Tongue (tissue), 2 donors: ENCODE measurements around the gene PARP16. TPM values are rescaled to one million over a fixed set of nuclear protein-coding genes. Genes with fewer than 3 reads are reported as not detected.

Experiments used
- DNase-seq: peaks from one replicate; pipeline ENCODE4 v3.0.0-alpha.2; 2015
- total RNA-seq: library from RNA; depleted of rRNA; stranded (reverse); fragments of >200 nt; gene quantifications from one replicate; pipeline ENCODE4 v1.2.3, GENCODE V29; 2014

The PARP16 gene
- total RNA-seq, 1 donor from 2014 or later = 8.7 TPM

DNA sequence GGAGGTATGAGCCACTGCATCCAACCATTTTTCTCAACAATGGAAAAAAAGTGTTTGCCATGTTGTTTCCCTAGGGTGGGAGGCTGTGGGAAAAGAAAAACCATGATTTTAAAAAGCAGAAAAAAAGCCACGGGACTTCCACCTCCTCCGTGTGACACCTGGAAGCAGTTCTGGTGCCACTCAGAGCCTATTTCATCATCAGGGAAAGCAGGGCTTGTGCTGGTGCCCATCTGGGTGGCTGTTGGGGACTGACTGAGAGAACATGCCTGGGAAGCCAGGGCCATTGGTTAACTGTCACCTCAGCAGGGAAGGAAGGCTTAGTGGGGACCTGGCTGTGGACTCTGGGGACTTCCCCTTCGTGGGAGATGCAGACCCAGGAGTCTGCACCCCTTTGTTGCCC lies 25.1 kb upstream of the PARP16 start:
- no peak for DNase-seq

DNA sequence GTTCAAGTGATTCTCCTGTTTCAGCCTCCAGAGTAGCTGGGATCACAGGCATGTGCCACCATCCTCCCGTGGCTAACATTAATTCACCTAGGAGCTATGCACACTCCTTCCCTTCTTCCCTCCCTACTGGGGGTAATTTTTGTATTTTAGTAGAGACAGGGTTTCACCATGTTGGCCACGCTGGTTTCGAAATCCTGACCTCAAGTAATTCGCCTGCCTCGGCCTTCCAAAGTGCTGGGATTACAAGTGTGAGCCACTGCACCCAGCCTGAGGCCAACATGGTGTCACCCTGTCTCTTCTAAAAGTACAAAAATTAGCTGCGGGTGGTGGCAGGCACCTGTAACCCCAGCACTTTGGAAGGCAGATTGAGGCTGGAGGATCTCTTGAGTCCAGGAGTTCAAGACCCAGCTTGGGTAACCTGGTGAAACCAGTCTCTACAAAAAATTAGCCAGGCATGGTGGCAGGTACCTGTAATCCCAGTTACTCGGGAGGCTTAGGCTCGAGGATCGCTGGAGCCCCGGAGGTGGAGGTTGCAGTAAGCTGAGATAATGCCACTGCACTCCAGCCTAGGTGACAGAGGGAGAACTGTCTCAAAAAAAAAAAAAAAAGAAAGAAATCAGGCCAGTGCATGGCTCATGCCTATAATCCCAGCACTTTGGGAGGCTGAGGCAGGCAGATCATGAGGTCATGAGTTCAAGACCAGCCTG lies 23.9 kb upstream of the PARP16 start:
- DNase-seq = no peak

DNA sequence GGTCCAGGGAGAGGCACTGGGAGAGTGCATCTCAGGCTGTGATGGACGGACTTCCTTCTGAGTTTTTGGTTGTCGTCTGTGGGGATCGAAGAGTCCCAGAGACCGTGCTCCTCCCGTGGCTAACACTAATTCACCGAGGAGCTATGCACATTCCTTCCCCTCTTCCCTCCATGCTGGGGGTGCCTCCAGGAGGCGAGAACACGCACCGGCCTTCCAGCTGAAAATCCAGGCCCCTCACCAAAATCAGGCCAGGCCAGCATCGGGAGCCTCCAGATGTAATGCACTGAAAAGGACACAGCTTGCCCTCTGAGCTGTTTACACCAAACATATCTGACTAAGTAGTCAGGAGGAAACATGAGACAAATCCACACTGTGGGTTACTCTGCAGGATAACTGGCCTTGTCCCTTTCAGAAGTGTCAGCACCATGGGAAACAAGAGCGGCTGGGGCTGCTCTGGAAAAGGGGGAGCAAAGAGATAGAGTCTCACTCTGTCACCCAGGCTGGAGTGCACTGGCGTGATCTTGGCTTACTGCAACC lies 23.3 kb upstream of the PARP16 start:
- DNase-seq = no peak

DNA sequence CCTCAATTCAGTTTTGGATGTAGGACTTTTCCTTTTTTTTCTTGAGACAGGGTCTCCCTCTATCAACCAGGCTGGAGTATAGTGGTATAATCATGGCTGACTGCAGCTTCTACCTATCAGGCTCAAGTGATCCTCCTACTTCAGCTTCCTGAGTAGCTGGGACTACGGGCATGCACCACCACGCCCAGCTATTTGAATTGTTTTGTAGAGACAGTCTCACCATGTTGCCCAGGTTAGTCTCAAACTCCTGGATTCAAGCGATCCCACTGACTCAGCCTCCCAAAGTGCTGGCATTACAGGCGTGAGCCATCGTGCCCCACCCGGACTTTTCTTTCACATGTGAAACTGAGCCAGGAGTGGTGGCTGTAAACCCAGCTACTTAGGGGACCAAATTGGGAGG lies 21.3 kb upstream of the PARP16 start:
- DNase-seq = no peak

DNA sequence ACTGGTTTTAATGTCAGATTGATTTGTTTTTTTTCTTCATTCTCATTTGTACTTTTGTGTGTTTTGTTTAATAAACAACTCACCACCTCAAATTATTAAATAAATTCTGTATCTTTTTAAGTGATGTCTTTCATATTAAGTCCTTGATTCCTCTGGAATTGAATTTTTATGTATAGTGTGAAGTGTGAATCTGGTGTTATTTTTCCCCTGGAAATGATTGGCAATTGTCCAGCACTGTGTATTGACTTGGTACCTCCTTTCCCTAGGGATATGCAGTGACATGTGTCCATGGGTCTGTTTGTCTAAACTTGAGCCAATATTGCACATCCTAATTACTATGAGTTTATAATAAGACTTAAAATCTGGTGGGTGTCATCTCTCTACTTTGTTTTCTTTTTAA lies 19.9 kb upstream of the PARP16 start:
- DNase-seq = no peak

DNA sequence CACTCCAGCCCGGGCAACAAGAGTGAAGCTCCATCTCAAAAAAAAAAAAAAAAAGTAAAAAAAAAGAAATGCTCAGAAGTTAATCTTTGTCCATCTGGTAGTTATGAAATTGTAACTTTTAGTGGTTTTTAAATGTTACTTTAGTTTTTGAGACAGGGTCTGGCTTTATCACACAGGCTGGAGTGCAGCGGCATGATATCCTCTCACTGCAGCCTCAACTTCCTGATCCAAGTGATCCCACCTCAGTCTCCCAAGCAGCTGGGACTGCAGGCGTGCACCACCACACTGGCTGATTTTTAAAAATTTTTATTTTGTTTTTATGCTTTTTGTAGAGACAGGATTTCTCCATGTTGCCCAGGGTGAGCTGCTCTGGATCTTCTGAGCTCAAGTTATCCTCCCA lies 19.1 kb upstream of the PARP16 start:
- no peak for DNase-seq

DNA sequence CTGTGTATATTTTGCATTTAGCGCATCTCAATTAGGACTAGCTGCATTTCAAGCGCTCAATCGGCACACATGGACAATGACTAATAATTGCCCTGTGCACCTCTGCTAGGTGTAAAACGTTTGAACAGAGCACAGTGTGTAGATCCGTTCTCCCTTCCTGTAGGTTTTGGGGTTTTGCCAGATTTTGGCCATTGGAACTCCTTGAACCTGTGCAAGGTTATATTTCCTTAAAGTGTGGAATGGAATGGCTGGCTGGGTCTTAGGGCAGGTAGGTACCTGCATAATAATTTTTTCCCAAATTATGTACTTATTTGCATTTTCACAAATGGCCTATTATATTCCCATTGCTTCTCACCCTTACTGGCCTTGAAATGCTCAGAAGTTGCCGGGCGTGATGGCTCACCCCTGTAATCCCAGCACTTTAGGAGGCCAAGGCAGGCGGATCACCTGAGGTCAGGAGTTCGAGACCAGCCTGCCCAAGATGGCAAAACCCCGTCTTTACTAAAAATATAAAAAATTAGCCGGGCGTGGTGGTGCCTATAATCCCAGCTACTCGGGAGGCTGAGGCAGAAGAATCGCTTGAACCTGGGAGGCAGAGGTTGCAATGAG lies 18.6 kb upstream of the PARP16 start:
- no peak for DNase-seq

DNA sequence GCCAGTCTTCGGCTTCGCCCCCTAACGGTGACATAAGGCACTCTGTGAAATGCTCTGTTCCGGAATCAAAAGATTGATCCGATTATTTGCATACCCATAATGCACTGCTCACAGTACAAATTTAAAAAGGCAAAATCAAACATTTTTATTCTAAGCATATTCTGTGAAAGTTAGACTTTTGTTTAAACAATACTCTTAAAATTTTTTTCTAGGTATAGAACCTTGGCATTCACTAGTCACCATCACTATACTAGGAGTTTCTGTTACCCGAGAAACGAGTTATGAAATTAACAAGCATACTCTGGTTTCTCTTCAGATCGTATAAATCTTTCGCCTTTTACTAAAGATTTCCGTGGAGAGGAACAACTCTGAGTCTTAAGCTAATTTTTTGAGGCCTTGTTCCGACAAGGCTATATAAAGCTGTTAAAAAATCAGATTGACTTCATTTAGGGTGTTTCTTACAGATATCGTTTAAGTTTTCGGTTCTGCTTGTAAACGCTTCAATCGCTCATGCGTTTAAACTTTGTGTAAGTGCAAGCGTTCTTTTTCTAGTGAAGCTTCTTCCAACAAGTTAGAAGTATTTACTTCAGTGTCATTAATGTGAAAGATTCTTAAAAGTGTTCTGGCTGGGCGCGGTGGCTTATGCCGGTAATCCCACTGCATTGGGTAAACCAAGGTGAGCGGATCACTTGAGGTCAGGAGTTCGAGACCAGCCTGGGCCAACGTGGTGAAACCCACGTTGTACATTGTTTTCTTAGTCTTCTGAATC lies 17.9 kb upstream of the PARP16 start, which contains the start of gene RNU5B-1:
Gene RNU5B-1 (plus strand): TSS at position 297 of the 769 bp plus-strand sequence.
- peak; percentile 97 for DNase-seq

DNA sequence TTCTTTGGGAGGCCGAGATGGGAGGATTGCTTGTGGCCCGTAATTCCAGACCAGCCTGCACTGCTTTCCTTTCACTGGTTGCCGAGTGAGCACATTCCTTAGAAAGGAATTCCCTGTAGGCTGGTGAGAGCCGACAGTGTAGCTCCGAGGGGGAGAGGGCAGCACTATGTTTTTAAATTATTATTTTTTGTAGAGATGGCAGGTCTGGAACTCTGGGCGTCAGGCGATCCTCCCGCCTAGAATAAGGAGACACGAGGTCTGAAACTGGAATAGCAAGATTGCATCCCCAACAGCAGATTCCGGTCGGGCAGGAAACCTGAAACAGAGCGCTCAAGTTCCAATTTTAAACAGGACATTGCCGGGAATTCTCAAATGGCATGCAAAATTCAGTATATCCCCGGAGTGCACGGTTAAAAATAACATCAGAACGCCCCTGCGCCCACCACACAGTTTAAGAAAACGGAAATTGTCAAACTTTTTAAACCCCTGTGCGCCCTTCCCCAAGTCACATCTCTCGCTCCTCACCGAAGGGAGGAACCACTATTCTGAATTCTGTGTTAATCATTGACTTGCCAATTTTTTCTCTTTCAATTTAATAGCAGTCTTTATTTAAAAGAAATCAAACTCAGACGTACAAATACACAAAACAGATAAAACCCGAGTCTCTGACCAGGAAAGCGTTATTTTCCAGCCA lies 17.2 kb upstream of the PARP16 start:
- DNase-seq = peak; percentile 87

DNA sequence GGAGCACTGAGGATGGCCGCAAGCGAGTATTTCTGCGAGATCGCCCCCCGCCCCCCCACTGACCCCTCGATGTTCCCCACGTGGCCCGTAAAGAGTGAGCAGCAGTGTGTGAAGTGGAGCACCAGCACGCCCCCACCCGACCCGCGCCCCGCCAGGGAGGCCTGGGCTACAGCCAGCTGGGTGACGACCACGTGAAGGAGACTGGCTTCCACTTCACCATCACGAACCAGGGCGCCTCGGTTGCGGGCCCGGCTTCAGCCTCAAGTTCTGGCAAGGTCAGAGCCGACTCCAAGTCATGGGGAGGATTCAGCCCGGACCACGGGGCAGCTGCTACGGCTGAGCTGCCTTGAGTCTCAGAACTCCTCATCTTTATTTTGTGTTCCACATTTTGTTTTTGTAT lies 15.4 kb upstream of the PARP16 start:
- DNase-seq = no peak

DNA sequence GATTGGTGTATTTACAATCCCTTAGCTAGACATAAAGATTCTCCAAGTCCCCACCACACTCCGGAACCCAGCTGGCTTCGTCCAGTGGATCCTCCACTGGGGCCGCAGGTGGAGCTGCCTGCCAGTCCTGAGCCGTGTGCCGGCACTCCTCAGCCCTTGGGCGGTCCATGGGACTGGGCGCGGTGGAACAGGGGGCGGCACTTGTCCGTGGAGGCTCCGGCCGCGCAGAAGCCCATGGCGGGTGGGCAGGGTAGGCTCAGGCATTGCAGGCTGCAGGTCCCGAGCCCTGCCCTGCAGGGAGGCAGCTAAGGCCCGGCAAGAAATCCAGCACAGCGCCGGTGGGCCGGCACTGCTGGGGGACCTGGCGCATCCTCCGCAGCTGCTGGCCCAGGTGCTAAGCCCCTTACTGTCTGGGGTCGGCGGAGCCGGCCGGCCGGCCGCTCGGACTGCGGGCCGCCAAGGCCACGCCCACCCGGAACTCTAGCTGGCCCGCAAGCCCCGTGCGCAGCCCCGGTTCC lies 14.3 kb upstream of the PARP16 start:
- DNase-seq = no peak

DNA sequence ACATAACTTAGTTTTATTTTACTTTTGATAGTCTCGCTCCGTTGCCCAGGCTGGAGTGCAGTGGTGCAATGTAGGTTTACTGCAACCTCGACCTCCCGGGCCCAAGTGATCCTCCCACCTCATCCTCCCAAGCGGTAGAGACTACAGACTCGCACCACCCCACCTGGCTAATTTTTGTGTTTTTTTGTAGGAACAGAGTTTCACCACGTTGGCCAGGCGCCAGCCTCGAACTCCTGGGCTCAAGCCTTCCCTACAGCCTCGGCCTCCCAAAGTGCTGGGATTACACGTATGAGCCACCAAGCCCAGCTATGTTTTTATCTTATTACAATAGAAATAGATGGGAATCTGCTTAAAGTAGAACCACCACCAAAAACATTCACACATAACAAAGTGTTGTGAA lies 12.0 kb upstream of the PARP16 start:
- no peak for DNase-seq

DNA sequence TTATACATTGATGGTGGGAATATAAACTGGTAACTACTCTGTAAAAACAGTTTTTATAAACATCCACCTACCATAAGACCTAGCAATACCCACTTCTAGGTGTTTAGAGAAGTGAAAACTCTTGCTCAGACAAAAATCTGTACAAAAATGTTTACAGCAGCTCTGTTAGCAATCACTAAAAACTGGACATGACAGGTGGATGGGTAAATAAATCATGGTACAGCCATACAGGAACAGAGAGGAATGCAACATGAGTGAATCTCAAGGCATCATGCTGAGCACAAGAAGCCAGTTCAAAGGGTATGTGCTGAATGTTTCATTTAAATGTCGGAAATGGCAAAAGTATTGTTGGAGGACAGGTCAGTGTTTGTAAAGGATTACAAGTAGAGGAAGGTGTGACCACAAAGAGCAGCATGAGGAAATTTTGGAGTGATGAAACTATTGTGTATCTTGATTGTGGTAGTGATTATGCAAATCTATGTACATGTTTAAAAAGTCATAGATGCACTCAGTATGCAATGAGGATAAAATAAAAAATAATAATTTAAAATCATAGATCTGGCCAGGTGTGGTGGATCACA lies 6.3 kb upstream of the PARP16 start:
- DNase-seq = no peak

DNA sequence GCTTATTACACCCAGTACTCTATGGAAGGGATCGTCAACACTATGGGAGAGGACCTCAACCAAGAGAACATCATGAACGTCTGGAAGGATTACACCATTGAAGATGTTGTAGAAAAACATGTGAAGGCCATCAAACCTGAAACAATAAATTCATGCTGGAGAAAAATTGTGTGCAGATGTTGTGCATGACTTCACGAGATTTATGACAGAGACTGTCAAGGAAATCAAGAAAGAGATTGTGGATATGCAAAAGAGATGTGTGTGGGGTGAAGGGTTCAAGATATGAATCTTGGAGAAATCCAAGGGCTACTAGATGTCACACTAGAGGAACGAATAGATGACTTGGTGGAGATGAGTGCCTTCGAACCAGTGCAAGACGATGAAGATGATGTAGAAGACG lies 3.5 kb upstream of the PARP16 start:
- no peak for DNase-seq

DNA sequence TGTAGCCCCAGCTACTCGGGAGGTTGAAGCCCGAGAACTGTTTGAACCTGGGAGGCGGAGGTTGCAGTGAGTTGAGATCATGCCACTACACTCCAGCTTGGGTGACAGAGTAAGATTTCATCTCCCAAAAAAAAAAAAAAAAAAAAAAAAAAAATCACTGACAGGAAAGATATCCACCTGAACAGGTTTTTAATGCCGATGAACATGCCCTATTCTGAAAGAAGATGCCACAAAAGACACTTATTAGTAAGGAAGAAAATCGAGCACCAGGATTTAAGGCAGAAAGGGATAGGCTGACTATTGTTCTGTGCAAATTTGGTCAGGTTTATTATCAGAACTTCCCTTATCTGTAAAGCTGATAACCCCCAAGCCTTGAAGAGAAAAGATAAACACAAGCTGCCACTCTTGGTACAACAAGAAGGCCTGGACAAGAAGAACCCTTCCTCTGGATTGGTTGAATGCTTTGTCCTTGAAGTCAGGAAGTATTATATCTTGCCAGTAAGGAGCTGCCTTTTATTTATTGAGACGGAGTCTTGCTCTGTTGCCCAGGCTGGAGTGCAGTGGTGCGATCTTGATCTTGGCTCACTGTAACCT lies 2.7 kb upstream of the PARP16 start:
- no peak for DNase-seq

DNA sequence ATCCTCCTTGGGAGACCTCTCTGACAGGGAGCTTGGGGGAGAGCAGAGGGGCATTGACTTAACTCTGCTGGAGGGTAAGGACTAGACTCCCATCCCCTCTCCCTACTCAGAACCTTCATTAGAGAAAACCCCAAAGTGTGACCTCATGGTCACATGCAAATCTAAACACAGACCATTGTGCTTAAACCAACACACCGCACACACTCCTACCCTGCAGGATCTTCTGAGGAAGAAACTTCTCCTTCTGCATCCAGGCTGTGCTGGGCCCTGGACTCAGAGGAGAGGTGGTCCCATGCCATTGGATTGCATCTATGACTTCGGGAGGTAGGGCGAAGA lies 805 bp upstream of the PARP16 start:
- peak; percentile 17 for DNase-seq

DNA sequence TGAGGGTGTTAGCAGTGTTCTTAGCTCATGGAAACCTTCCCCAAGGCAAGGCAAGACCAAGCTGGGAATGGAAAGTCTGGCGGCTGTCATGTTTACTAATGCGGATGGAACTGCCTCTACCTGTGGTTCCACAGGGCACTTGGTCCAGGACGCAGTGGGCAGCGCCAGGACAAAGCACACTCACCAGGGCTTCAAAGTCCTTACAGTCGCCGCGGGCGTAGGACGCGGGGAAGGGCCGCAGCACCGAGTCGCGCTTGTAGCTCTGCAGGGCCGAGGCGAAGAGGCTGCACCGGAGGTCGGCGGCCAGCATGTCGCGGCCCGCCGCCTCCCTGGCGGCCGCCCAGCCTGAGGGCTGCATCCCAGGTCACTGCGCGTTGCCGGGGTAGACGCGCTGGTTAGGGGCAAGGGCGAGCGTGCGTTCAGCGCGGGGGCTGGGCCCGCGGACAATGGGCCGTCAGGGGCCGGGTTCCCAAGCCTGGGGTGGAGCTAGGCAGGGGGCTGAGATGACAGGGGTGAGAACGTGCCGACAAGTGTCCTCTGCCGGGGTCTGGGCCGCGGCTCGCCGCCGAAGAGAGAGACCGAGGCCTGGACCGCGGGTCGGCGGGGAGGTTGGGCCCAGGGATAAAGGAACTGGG lies 497 bp downstream of the PARP16 start:
- peak; percentile 54 for DNase-seq

DNA sequence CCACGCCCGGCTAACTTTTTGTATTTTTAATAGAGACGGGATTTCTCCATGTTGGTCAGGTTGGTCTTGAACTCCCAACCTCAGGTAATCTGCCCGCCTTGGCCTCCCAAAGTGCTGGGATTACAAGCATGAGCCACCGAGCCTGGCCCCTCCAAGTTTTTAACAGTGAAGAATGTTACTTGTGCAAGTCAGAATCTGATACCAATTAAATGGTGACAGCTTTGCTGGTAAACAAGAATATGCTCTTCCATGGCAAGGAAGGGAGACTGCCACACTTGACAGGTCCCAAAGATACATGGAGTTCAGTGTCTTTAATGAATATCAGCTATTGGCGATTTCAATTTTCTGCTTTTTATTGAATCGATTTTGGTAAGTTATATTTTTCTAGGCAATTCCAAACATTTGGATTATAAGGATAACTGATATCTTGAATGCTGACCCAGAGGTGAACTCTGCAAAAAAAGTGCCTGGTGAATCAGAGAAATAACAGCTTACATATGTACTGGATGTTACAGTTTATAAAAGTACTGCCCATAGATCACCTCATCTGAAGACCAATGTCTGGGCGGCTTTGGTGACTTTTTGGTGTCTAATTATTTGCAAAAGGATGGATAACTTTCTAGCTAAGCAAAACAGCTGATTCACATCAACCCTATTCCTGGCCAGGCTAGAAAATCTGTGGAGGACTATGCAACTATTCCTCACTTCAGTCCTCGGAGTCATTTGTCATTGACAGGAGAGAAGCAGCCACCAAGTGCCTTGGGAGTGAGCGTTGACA lies 1.2 kb downstream of the PARP16 start:
- DNase-seq = no peak

DNA sequence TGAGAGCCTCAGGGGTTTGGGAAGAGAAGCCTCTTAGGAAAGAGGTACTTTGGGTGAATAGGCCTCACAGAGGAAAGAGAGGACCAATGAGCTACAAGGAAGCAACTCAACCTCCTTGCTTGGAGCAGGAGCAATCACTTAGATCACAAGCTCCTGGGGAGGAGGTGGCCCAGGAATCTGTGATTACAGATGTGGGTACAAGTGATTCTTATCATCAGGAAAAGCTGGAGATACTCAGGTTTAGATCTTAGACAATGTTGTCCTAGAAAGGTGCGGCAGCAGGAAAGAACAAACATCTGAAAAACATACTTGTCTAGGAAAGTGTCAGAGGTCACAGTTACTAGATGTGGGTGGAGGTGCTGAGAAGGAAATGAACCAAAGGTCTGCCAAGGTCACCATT lies 8.2 kb downstream of the PARP16 start:
- DNase-seq = no peak

DNA sequence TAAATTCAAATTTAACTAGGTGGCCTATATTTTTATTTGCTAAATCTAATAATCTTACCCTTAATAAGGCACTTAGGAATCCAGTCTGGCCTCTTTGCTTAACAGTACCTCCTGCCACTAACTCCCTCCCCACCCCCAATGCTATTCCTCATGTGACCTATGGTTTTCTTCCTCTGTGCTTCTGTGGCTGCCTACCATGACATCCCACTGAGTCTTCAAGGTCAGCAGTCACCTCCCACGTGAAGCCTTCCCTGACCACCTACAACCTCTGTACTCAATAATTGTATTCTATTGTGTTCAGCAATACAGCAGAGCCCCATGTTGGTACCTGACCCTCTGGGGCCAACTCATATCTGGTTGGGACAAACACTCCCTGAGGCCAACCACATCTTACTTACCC lies 9.7 kb downstream of the PARP16 start:
- no peak for DNase-seq
